Transverse colon (tissue), 4 donors: ENCODE data around the gene MYH13. TPM values are rescaled to one million over a fixed set of nuclear protein-coding genes. Genes with fewer than 3 reads are reported as not detected.

Experiments
- DNase-seq: peaks from one replicate; pipeline ENCODE4 v3.0.0-alpha.2; 2019
- H3K27ac ChIP-seq, 4 donors: fragments of 200-600 bp; sonication (generic); 2 replicates each; pipeline ENCODE4 v1.5.1; 2016 to 2018; ENCODE audit warnings: inconsistent platforms in 4 of 4
- H3K27me3 ChIP-seq: fragments of 200-600 bp; sonication (generic); 2 replicates; pipeline ENCODE4 v1.5.1; 2017; ENCODE audit warnings: inconsistent platforms
- H3K36me3 ChIP-seq, 4 donors: fragments of 200-600 bp; sonication (generic); 2 replicates each; pipeline ENCODE4 v1.5.1; 2017 to 2019; ENCODE audit warnings: inconsistent platforms in 4 of 4
- H3K4me1 ChIP-seq, 4 donors: fragments of 200-600 bp; sonication (generic); 2 replicates each; pipeline ENCODE4 v1.5.1; 2017 to 2020; ENCODE audit warnings: inconsistent platforms in 4 of 4
- H3K4me3 ChIP-seq, 4 donors: fragments of 200-600 bp; sonication (generic); 1 replicate in 1 of 4; 2 replicates in 3 of 4; pipeline versions ENCODE4 v1.5.1 to v1.6.1; 2017 to 2019; ENCODE audit warnings: inconsistent platforms in 4 of 4
- H3K9me3 ChIP-seq, 2 donors: fragments of 200-600 bp; sonication (generic); 2 replicates each; pipeline ENCODE4 v1.5.1; 2017 to 2019; ENCODE audit warnings: inconsistent platforms in 2 of 2
- CTCF ChIP-seq, 5 experiments: fragments of 200-600 bp in 3 of 5; fragments of 450-650 bp in 2 of 5; sonication (generic) in 3 of 5; IDR thresholded peaks; 1 replicate in 2 of 5; 2 replicates in 3 of 5; pipeline ENCODE4 v1.5.1; 2016 to 2017; ENCODE audit warnings: antibody characterized with exemption in 5 of 5, inconsistent platforms in 3 of 5, mild to moderate bottlenecking in 2 of 5, moderate library complexity in 1 of 5
- EP300 ChIP-seq: sonication (generic); formaldehyde crosslinking; IDR thresholded peaks from one replicate; pipeline ENCODE4 v1.6.1; 2017; ENCODE audit warnings: antibody characterized with exemption, low read depth
- POLR2A ChIP-seq: fragments of 450-650 bp; IDR thresholded peaks from one replicate; pipeline ENCODE4 v1.6.1; 2016; ENCODE audit warnings: antibody characterized with exemption, mild to moderate bottlenecking, moderate library complexity
- POLR2AphosphoS5 ChIP-seq, 3 donors: sonication (generic); formaldehyde crosslinking; IDR thresholded peaks; one replicate each; pipeline ENCODE4 v1.6.1; 2016; ENCODE audit warnings: antibody characterized with exemption in 3 of 3
- WGBS, 2 donors: methylation state at CpG; one replicate each; pipeline ENCODE4 v1.1.5; 2018; ENCODE audit warnings: low coverage in 1 of 2; 5-methylcytosine and 5-hydroxymethylcytosine counted together
- in situ Hi-C, 4 donors: fragments of 200-750 bp; cut with MboI; loops; one replicate each; pipeline versions ENCODE4 v1.15.0 to v1.15.1; 2017; ENCODE audit warnings: low sequenced_read_pairs in 3 of 4, low pct_ligation_motif_present in 1 of 4, low pct_unique_long_range_greater_than_20kb in 1 of 4
- intact Hi-C: fragments of 100-400 bp; cut with DNase I; formaldehyde crosslinking; loops from one replicate; pipeline ENCODE4 v1.15.1; 2023; ENCODE audit warnings: low total_unique reads
- total RNA-seq, 4 donors: library from RNA; depleted of rRNA; stranded (reverse); fragments of >200 nt; gene quantifications; one replicate each; pipeline ENCODE4 v1.1.0, GENCODE V29; 2016

The MYH13 gene
- total RNA-seq, 4 donors from 2014 or later, result 0.14 to 2.6 (median 0.16) TPM; not detected in 1

GRCh38 chr17:10285896-10286295, 86.9 kb downstream of the MYH13 start:
- Histone ChIP-seq H3K36me3 (no peaks in the 10 kb centered on the region), H3K4me3 (no peak overlapping the region), H3K9me3 (no peaks in the 10 kb centered on the region), H3K27me3 (peaks cover under 1% of the 10 kb centered on the region), H3K4me1 (no peaks in the 10 kb centered on the region), H3K27ac (no peak overlapping the region)
- DNase-seq, result no peak
- WGBS, 2 donors, result 79 to 100% methylated on average over 2 to 8 of the region's 8 CpGs
- in situ Hi-C loops (no loop called here), intact Hi-C loops (no loop called here)
- TF ChIP-seq EP300, result no peak
- TF ChIP-seq POLR2A, result no peak
- TF ChIP-seq CTCF (IDR thresholded peaks at IDR 0.05), result no peak
- no peak for TF ChIP-seq POLR2AphosphoS5 (IDR thresholded peaks at IDR 0.05)

- intact Hi-C loops (no loop called here), in situ Hi-C loops (no loop called here)
- WGBS, 2 donors, result 64 to 89% methylated on average over 1 of the region's 1 CpG
- no peaks in the 10 kb centered on the region for H3K4me1 ChIP-seq
- no peak for TF ChIP-seq POLR2AphosphoS5 (IDR thresholded peaks at IDR 0.05)
- TF ChIP-seq CTCF (IDR thresholded peaks at IDR 0.05), result no peak
- H3K27ac ChIP-seq, result no peak overlapping the region
- H3K36me3 ChIP-seq, result no peaks in the 10 kb centered on the region
- H3K9me3 ChIP-seq, result no peaks in the 10 kb centered on the region
- no peak for DNase-seq
- H3K4me3 ChIP-seq, result no peak overlapping the region
- H3K27me3 ChIP-seq, result no peaks in the 10 kb centered on the region
These were observed 92.7 kb downstream of the MYH13 start for GRCh38 chr17:10280068-10280467.

- no peaks in the 10 kb centered on the region for H3K36me3 ChIP-seq
- no peak overlapping the region for H3K27ac ChIP-seq
- H3K4me1 ChIP-seq, result no peaks in the 10 kb centered on the region
- H3K9me3 ChIP-seq, result no peaks in the 10 kb centered on the region
- TF ChIP-seq POLR2A, result no peak
- TF ChIP-seq EP300, result no peak
- in situ Hi-C loops (no loop called here), intact Hi-C loops (no loop called here)
- DNase-seq, result no peak
- 31 to 82% methylated on average over 3 of the region's 3 CpGs for WGBS, 2 donors
- H3K4me3 ChIP-seq, result no peak overlapping the region
- H3K27me3 ChIP-seq, result no peaks in the 10 kb centered on the region
These were observed 94.6 kb downstream of the MYH13 start for GRCh38 chr17:10278218-10278617.

- H3K27me3 ChIP-seq, result no peaks in the 10 kb centered on the region
- H3K27ac ChIP-seq, result no peak overlapping the region
- no peak for TF ChIP-seq CTCF (IDR thresholded peaks at IDR 0.05)
- TF ChIP-seq EP300, result no peak
- TF ChIP-seq POLR2AphosphoS5 (IDR thresholded peaks at IDR 0.05), result no peak
- no peak for TF ChIP-seq POLR2A
- WGBS, 2 donors, result 54 to 72% methylated on average over 3 of the region's 3 CpGs
- in situ Hi-C loops (no loop called here), intact Hi-C loops (no loop called here)
- H3K9me3 ChIP-seq, result no peaks in the 10 kb centered on the region
- no peak for DNase-seq
- H3K4me1 ChIP-seq, result no peaks in the 10 kb centered on the region
- H3K4me3 ChIP-seq, result no peak overlapping the region
- no peaks in the 10 kb centered on the region for H3K36me3 ChIP-seq
These were observed 96.4 kb downstream of the MYH13 start for GRCh38 chr17:10276436-10276835.

GRCh38 chr17:10275418-10275817, 97.4 kb downstream of the MYH13 start:
- WGBS, 2 donors, result 88 to 100% methylated on average over 2 to 3 of the region's 8 CpGs
- no peak for TF ChIP-seq CTCF (IDR thresholded peaks at IDR 0.05)
- no peak for TF ChIP-seq POLR2A
- no peak for TF ChIP-seq POLR2AphosphoS5 (IDR thresholded peaks at IDR 0.05)
- no peak for TF ChIP-seq EP300
- Histone ChIP-seq H3K4me3 (no peak overlapping the region), H3K27ac (no peak overlapping the region), H3K36me3 (no peaks in the 10 kb centered on the region), H3K9me3 (no peaks in the 10 kb centered on the region), H3K4me1 (no peaks in the 10 kb centered on the region), H3K27me3 (no peaks in the 10 kb centered on the region)
- intact Hi-C loops, result no loop called here
- no peak for DNase-seq
- in situ Hi-C loops, result no loop called here
